CD1c-positive myeloid dendritic cell (primary cell): ENCODE results near the gene TIPARP.

Experiments
- DNase-seq: peaks from one replicate; pipeline ENCODE4 v3.0.0-alpha.2; 2016; ENCODE audit errors: extremely low spot score

Gene TIPARP

GRCh38 chr3:156675830-156676767 lies 1.7 kb downstream of the TIPARP start:
- DNase-seq, result peak; percentile 77

DNA sequence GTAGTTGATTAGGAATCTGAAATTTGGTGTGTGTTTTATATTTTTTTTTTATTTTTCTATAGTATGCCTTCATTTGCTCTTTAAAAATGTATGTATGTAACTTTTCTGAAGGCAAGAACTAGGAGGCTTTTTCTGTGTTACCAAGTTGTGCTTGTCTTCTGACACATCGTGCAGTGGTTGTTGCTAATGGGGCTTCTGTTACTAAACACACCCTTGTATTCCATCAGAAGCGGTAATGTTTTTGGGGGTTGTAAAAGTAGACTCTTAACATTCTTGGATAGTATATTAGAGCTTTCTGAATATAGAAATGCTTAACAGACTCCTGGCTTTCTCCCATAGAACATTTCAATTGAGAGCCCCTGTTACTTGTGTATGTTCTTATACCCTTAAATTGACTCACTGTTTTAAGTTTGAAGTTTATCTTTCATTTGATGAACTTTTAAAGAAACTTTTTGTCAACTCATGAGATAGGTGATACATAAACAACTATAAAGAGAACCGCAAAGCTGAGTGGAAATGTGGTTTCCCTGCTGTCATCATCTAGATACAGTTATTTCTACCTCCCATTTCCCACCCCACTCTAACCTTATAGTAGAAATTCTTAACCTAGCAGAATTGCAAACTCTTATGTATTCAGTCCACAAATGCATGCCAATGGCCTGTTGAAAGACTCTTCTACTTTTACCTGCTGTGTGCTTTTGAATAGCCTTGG lies 2.5 kb downstream of the TIPARP start:
- DNase-seq, result no peak

DNA sequence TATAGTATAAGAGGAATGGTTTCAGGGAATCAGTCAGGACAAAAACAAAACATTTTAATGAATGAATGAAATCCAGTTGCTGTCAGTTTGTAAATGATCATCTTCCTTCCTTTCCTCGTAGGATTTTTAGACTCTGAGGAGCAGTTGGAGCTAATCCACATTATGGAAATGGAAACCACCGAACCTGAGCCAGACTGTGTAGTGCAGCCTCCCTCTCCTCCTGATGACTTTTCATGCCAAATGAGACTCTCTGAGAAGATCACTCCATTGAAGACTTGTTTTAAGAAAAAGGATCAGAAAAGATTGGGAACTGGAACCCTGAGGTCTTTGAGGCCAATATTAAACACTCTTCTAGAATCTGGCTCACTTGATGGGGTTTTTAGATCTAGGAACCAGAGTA lies 3.1 kb downstream of the TIPARP start:
- no peak for DNase-seq

DNA sequence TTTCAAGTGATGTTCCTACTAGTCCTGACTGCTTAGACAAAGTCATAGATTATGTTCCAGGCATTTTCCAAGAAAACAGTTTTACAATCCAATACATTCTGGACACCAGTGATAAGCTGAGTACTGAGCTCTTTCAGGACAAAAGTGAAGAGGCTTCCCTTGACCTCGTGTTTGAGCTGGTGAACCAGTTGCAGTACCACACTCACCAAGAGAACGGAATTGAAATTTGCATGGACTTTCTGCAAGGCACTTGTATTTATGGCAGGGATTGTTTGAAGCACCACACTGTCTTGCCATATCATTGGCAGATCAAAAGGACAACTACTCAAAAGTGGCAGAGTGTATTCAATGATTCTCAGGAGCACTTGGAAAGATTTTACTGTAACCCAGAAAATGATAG lies 3.8 kb downstream of the TIPARP start:
- no peak for DNase-seq

DNA sequence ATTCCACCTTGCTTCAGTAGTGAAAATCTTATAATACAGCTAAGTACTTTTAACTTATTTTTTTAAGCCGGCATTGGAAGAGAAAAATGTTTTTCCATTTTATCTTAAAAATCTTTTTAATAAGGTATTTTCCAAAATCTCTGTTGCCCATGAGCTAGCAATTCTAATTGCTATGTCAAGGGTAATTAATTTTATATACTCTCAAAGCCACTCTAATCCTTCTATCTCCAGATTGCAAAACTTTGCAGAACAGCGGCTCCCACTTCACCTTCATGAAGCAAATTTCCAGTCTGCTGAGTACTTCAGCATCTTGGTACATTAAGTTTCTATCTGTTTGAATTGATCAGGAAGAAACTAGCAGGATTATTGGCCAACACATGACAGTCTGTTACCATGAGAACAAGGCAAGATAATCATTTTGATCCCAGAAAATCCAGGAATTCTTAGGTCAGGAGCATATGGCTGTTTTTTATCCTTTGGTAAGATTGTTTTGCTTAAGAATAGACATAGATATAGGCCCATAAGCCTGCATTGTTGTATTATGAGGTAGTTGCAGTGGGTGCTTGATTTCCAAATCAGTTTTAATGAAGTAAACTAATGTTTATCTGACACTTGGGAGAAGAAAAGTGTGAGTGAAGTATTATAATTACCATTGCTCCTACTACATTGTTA lies 6.0 kb downstream of the TIPARP start:
- DNase-seq, result no peak

DNA sequence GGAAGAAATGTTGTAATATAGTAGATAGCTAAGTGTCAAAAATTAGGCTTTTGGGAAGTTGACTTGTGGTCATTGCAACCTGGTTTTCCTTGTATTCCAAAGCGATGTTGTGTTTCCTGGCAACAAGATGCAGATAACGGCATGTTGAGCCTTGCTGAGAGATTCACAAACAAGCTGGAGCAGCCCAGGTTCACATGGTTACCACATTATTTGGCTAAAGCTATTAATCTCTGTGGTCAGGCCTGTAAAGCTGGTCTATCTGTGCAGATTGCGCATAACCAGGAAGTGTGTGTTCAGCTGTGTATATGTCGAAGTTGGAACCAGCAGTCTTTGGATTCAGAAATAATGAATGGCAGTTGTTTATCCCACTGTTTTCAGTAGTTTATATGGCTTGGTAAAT lies 6.6 kb downstream of the TIPARP start:
- peak; percentile 80 for DNase-seq

GRCh38 chr3:156682501-156682900 lies 8.1 kb downstream of the TIPARP start:
- DNase-seq, result no peak

GRCh38 chr3:156682963-156683362 lies 8.6 kb downstream of the TIPARP start:
- no peak for DNase-seq

DNA sequence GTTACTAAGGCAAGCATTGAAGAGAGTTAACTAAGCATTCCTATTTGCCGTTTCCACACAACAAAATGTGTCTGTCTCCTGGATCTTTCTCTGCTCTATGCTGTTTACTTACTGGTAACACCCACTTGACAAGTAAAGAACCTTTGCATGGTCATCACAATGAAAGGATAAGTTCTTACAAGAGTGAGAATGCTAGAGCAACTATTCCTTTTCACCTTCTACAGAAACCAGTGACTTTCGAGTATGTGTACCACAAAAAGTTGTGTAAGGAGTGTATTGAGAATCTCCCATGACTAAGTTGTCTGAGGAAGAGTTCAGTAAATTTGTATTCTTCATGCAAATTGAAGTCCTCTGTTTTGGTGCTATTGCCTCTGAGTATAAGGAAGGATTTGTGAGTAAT lies 10.8 kb downstream of the TIPARP start:
- DNase-seq, result peak; percentile 57

GRCh38 chr3:156685752-156686151 lies 11.4 kb downstream of the TIPARP start:
- DNase-seq, result no peak

- DNase-seq, result no peak
Measured at GRCh38 chr3:156687023-156687422, 12.6 kb downstream of the TIPARP start.

GRCh38 chr3:156688632-156689452 lies 14.5 kb downstream of the TIPARP start:
- no peak for DNase-seq

GRCh38 chr3:156689608-156690007 lies 15.2 kb downstream of the TIPARP start:
- DNase-seq, result no peak

- DNase-seq, result no peak
Measured at GRCh38 chr3:156691920-156692319, 17.5 kb downstream of the TIPARP start.

GRCh38 chr3:156693166-156693565 lies 18.8 kb downstream of the TIPARP start:
- no peak for DNase-seq

- no peak for DNase-seq
Measured at GRCh38 chr3:156694536-156694935, 20.1 kb downstream of the TIPARP start.

DNA sequence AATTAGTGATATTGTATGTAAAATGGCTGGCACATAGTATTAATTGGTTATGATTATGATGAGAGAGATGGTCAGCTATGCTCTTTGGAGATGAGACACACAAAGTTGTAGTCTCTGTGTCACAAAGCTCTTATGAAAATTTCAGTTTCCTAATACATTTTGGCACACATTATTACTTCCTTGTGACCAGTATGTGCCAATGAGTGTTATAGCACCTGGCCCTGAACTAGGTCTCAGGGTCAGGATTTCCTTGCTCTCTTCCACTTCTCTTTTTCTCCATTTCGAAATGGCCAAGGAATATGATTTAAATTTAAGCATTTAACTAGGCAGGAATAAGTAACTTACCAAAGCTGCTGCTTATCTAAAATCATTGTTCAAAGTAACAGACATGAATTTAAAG lies 28.0 kb downstream of the TIPARP start:
- peak; percentile 72 for DNase-seq

DNA sequence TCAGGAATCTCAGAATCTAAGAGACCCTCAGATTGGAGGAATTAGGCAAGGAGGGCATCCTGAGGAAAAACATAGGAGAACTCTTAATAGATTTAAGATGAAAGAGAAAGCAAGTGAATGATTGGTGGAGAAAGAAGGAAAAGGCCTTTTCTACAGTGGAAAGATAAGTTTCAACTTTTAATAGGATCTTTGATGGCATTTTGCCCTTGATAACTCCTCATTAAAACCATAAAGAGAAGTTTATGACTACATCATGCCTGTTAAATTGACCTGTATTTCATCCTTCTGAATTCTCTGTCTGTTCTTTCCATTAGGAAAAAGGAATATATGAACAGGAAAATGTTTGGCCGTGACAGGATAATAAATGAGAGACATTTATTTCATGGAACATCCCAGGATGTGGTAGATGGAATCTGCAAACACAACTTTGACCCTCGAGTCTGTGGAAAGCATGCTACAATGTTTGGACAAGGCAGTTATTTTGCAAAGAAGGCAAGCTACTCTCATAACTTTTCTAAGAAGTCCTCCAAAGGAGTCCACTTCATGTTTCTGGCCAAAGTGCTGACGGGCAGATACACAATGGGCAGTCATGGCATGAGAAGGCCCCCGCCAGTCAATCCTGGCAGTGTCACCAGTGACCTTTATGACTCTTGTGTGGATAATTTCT lies 30.1 kb downstream of the TIPARP start:
- no peak for DNase-seq

GRCh38 chr3:156705761-156706616 lies 31.6 kb downstream of the TIPARP start:
- DNase-seq, result peak; percentile 74

DNA sequence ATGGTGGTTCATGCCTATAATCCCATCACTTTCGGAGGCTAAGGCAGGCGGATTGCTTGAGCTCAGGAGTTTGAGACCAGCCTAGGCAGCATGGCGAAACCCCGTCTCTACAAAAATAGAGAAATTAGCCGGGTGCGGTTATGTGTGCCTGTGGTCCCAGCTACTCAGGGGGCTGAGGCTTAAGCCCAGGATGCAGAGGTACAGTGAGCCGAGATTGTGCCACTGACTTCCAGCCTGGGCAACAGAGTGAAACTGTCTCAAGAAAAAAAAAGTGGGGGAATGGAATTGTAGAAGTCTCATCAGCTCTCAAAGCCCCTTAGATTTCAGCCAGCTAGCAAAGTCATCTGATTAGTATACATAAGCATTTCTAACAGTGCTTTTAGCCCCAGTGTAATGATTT lies 33.2 kb downstream of the TIPARP start:
- DNase-seq, result no peak
